NCI-H345 treated with DMSO at 0.1 percent for 48 hours (cell line): Measurements from ENCODE around the gene SH3RF1.

ENCODE experiments used
- DNase-seq: peaks from one replicate; lab custom pipeline; 2025; ENCODE audit not compliant: unreplicated experiment; lab: John Stamatoyannopoulos, UW

The SH3RF1 gene

DNA sequence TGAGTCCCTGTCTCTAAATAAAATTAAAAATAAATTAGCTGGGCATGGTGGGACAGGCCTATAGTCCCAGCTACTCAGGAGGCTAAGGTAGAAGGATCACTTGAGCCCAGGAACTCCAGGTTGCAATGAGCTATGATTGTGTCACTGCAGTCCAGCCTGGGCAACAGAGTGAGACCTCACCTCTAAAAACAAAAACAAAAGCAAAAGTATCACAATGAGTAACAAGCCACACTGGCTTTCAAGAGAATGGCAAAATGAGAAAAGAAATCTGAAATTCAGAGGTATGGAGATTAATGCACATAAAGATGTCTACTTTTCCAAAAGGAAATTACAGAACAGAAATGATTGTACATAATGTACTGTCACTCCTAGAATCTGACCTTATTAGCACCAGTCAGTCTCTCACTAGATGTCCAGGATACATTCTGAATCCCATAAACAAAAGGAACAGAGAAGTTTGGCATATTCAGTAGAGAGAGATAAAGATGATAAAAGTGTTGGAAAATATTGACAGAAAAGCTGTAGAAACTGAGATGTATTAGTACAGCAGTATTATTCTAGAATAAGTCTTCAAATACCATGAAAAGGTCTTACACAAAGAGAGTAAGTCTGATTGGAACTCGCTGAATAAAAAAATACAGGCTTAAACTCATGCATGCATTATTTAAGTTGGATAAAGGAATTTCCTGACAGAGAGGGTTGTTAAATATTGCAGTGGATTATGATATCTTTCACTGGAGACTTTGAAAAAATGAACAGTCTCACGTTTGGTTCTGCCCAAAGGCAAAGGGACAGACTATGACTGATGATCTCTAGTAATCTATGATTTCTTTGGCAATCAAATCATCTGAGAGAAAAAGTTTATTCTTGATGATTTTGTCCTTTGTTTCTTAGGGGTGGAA lies 102.5 kb downstream of the SH3RF1 start:
- DNase-seq: no peak

DNA sequence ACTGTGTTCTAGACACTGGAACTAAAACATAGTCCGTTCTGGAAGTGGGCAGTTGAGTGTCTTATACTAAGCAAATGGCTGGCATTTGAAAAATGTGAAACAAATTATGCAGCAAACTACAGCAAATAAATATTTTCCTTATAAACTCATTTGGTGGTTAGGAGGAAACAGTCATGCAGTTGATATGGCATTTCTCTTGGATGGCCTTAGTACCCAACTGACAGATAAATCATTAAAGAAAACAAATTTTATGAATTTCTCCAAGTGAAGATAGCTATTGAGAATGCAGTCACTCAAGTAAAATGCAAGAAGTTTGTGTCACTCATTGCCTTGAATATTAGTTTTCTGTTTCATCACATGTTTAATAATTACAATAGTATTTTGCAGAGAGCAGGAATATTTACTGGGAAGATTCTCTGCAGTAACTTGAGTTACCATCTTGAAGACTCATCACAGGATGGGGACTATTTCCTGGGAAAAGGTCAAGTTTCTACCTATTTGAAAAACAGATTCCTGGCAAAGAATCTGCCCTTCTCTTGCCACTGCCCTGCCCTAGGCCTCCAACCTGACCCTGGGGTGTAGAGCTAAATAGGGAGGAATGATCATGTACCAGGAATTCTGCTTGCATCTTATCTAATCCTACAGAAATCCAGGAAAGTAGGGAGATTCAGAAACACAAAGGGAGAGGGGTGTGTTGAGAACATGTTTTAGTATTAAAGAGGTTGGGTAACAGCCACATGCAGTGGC lies 105.9 kb downstream of the SH3RF1 start:
- DNase-seq: no peak

DNA sequence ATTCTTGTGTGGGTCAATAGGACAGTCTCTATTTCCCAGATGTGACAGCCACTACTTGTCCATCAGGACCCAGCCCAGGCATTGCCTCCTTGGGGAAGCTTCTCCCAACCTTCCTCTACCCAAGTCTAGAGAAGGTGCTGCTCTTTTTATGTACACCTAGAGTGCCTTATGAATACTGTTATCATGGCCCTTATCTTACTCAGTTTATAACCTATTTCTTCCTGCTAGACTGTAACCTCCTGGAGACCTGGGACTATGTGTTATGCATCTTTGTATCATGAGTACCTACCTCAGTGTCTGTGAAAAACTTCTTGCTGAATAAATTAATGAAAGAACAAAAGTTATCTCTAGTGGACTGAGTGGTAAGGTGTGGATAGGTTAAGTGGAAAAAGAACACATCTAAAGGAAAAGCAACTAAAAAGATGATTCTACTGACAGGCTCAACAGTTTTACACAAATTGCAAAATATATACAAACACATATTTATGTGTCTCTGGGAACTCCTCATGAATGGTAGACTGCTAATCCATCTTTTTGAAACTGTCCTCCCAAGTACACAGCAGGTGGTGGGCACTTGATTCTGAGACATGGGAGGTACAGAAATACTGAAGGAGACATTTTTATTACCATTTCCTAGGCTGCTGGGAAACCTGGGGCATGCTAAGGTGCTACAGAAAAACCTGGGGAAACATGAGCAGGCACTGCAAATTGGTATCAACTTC lies 106.6 kb downstream of the SH3RF1 start:
- DNase-seq: no peak

DNA sequence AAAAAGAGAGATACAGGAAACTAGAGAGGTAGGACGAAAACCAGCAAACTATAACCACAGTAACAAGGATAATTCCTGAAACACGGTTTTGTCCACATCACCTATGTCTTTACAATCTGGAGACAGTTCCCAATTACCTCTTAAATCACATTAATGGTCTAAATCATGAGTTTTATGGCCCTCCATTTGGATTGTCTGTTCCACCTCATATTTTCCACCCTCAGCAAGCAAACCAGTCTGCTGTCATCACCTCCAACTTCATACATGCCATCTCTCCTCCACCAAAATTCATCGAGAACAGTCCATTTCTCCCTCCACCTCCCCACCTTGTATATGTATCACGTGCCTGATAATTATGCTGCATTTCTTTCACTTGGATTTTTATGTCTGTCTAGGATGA lies 107.3 kb downstream of the SH3RF1 start:
- DNase-seq: no peak

DNA sequence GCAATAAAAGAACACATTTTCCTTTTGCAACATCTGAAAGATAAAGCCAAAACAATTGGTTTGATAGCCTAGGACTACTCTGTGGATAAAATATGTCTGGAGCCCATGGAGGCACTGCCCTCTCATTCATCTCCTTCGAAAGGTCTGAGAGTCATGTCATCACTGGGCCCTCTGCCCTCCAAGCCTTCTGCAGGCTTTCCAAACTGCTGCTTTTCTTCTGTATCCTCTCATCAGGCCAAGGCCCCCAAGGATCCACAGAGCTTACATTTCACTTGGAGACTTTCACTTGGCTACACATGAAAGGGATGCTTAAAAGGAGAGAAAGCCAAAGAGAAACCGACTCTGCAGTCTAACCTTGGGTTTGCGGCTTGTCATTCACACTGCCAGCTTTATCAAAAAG lies 109.9 kb downstream of the SH3RF1 start:
- no peak for DNase-seq

DNA sequence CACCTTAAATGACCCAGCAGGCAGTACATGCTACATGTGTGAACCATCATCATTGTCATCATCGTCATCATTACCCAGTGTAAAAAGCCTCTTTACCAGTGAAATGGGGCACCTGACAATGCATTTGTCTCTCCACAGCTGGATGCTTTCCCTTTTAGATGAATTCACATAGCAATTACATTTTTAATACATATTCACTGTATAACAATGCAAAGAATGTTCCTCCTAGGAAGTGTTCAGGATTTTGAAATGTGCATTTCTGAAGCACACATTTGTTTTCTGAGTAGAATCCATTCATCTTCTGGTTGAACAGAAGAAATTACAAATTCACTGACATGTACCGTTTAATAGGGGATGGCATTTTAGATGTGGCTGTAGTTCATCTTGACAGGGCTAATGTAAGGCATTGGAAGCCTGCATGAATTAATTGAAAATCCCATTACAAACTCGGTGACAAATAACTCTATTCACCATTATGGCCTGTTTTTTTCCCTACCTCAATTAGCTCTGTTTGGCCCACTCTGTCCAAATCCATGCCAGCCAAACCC lies 111.1 kb downstream of the SH3RF1 start:
- no peak for DNase-seq

DNA sequence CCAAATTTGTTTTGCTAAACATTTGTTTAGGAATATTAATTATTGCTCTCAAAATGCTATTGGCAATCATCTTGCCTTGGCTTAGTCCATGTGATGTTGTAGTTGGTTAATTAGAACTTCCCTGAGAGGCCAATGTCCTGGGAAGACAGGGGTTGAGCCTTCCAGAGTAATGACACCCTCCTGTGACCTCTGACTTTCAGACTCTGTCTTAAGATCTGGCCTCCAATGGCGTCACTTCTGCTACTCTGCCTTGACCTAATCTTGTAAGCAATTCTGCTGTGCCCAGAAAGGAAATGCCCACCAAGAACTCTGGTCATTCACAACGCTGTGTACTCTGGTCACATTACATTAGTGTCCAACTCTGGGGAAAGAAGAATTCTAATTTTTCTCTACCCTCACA lies 111.9 kb downstream of the SH3RF1 start:
- no peak for DNase-seq

DNA sequence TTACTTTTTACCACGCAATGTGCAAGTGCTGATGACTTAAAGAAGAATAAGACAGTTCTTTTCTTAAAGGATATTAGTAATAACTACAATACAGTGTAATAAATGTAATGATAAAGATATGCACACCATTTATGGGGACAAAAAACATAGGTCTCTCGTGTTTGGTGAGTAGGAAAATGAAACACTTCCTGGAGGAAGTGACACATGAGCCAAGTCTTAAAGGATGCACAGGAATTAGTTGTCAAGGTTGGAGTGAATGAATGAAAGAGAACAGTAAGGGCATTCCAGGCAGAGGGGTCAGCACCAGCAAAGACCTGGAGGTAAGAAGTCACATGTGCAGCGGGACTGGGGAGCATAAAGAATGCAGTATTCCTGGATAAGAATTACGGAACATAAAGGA lies 112.7 kb downstream of the SH3RF1 start:
- no peak for DNase-seq

DNA sequence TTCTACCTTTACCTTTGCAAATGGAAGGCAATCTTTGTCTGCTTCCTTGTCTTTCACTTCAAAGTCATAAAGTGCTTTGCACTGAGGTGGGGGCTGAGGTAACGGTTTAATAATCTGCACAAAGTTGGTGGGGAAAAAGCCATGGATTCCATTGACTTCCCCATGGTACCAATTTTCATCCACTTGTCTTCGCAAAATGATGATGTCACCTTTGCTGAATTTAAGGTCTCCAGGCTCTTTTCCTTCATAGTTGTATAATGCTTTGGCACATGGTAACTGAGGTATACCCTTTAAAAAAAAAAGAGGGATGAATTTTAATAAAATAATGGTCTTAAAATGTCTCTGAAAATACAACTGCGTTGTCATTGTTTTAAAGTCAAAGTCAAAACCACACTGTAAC lies 114.4 kb downstream of the SH3RF1 start:
- no peak for DNase-seq

DNA sequence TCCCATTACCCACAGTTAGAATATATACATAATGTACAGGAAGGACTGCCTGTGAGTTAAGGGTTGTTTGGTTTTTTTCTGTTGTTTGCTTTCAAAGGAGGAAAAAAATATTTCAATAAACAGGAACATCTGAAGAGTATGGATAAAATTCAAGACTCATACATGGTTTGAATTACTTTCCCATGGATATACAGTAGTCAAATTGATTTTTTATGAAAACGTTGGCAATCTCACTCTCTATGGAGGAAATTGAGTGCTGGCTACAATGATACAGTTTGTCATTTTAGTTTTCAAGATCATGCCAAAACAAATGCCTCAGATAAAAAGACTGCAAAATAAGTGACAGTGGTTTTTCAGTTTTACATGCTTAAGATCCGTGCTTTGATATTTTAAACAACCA lies 116.6 kb downstream of the SH3RF1 start:
- DNase-seq: no peak

DNA sequence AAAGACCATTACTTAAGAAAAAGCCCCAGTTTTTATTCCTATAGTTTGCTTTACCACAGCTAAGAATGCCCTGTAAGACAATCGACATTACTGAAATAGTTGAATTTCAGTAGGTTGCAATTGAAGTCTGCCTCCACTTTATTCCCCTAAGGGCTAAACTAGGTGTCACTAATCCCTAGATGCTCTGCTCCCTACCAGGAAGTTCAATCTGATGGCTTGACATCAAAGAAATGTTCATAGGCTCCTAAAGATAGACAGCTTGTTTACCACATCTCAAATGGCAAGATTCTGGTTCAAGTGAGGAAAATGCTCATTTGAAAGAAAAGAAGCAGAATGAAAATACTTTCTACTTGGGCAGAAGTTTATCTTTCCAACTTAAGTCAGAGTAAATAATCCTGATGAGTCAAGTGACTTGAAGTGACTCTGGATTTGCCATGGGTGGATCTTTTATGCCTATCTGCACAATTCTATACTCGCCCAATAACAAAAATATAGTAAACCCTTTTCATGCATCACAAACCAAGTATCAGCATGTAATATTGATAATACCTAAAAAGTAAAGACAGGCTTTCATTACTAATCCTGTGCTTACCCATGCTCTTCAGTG lies 117.2 kb downstream of the SH3RF1 start:
- DNase-seq: no peak

DNA sequence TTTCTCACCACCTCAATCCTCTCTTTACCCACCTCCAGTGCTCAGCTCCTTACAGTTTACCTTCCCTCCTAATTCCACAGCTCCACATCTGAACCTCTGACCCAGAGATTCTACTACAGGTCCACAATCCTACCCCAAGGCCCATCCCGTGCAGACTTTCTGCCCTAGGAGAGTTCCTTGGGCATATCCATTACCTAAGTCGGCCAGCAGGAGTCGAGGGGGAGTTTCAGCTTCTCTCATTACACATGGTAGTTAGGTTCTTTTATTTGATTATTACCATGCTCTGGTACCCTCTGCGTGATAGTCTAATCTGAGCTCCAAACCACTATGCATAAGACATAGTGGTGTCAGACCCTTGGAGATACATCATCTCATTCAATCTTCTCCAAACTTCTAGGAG lies 117.9 kb downstream of the SH3RF1 start:
- no peak for DNase-seq

DNA sequence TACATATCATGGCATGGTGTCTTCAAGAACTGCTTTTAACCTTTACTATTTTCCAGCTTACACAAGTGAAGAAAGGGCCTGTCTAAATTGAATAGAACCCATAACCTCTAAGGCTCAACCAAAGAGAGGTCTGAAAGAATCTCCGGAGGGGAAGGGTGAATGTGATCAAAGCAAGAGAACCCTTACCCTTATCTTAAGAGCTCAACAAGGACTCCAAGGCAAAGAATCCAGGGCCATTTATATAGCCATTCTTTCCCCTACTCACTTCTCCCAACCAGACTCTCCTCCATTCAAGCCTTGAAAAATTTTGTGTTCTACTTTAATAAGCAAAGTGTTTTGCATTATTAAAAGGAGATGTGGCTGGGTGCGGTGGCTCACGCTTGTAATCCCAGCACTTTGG lies 118.7 kb downstream of the SH3RF1 start:
- no peak for DNase-seq

DNA sequence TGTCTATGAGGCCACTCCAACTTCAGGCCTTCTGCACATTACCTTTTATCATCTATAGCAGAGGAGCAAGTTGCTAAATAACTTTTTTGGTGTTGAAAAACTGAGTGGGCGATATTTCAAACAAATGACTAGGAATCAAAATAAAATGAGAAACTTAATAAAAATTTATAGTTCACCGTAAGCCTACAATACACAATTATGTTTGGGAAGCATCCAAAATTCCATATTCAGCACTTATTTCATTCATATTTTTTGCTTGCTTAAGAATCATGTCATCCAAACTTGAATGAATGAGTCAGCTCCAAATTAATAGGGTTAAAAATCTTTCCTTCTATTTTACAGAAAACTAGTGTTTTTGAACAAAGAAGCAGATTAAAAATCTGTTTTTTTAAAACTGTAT lies 119.1 kb downstream of the SH3RF1 start:
- DNase-seq: no peak

DNA sequence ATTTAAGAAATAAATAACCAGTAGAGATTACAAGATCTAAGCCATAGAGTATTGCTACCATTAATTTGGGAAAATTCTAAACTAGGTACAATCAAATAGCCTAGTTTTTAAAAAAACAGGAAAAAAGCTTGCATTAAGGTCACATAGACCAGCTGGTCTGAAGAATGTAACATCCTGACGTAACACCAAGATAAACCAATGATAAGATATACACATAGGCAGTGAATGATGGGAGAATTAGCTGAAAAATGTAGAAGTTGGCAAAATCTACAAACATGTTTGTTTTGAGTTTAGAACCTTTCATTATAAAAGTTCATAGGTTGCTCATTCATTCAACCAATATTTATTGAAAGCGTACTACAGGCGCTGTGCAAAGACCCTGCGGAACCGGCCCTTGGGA lies 120.0 kb downstream of the SH3RF1 start:
- no peak for DNase-seq

DNA sequence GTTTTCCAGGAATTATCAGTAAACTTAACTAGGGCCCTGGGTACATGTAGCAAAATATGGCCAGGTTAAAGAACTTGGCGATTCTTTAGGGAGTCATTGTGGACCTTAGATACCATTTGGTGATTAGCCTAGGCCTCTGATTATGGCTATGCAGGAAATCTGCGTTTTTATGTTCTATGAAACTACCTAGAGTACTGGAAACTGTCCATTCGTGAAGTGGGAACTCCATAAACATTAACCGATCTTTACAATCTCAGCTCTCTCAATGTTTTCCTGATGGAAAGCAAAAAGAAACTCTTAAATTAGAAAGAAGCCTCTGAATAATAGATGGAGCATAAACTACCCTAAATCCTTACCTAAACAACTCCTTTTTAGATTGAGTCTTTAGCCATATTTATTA lies 121.9 kb downstream of the SH3RF1 start:
- DNase-seq: no peak

DNA sequence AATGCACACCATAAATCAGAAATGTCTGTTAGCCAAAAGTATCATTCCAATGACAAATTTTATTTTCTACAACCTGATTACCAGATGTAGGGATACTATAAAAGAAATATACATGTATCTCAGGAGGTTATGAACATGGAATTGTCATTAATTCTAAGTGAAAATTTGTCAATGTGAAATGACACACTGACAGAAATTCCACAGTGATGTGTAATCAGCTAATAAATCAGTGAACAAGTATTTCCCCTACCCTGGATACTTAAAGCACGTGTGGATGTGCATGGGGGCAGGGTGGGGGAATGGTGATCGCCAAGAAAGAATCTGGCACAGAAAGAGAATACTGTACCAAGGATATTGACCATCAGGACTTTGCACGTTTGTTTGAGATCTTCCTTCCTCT lies 123.6 kb downstream of the SH3RF1 start:
- no peak for DNase-seq

DNA sequence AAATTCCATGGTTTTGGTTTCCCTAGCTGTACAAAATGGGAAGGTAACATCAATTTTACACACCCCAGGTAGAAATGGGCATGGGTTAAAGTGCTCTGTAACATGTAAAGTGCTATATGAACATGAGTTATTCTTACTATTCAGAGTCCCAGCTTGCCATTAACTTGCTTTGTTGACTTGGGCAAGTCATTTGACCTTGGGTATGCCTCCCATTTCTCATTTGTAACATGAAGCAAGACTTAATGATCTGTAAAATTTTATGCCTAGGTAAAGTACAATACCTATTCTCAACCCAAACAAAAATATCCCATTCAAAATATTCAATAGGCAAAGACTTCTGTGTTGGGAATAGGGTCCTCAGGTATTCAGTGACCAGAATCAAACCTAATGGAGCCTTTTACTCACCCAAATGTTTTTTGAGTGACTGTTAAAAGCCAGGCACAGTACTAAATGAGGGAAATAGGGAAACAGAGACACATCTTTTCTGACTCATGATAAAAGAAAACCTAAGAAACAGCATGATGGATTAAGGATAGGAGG lies 126.6 kb downstream of the SH3RF1 start:
- no peak for DNase-seq

DNA sequence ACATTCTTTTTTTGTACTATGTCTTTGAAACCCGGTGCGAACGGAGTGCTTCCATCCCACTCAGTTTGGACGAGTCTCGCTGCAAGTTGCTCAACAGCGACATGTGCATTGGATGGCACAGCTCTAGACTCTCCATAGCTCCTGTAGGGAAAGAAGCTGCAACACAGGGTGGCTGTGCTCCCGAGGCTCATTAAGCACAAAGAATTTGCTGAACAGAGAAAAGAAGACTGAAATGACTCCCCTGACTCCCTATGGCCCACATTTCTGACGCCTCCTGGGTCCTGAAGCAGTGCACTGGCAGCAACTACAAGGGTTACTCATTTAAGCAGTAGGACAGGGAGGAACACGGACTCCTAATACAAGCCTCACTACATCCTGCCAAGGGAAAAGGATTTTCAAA lies 127.4 kb downstream of the SH3RF1 start:
- no peak for DNase-seq

DNA sequence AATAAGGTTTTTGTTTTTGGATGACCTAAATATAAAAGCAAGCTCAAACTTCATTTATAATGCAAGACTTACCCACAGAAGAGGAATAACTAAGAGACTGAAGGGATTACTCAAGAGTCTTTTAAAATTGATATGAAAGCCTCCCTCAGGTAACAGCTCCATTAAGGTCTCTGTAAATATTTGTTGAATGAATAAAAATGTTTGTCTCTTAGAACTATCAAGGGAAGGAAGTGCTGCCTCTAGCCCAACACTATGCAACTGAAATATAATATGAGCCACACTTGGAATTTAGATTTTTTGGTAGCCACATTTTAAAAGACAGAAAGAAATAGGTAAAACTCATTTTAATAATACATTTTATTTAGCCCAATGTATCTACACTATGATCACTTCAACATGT lies 127.8 kb downstream of the SH3RF1 start:
- no peak for DNase-seq

DNA sequence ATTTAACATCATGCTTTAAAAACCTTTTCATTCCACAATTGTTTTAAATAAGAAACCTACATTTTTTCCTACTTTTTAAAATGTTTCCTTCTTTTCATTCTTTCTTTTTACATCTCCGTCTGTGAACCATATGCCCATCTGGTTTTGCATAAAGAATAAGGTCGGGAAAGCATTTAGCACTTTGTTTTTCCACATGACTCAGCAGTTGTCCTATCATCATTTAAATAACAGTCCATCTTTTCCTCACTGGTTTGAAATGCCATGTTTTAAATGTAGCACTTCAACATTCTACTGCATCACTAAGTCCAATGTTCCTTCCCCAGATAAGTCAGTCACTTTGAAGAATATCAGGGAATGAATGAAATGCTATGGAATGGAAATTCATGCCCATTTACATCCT lies 128.4 kb downstream of the SH3RF1 start:
- no peak for DNase-seq
